Left lung (tissue), 10 donors: ENCODE results near the gene PRODH. TPM values are rescaled to one million over a fixed set of nuclear protein-coding genes. Genes with fewer than 3 reads are reported as not detected.
"Not testable (repeated sequence)": the region's sequence is repeated elsewhere in the genome, so short reads cannot be mapped to it uniquely, and the experiment has no call there.

Source experiments
- ATAC-seq: fragments of 200-7000 bp; cut with Tn5 transposase; one replicate; pipeline ENCODE4 v1.9.1; 2020; ENCODE audit warnings: moderate library complexity
- DNase-seq, 4 donors: peaks; one replicate each; pipeline ENCODE4 v3.0.0-alpha.2; 2013 to 2020
- H3K27ac ChIP-seq, 2 donors: fragments of 200-600 bp; sonication (generic) in 1 of 2; one replicate each; pipeline versions ENCODE4 v1.5.0 to v1.8.0; 2020 to 2021
- H3K27me3 ChIP-seq, 2 donors: fragments of 200-600 bp; sonication (generic) in 1 of 2; one replicate each; pipeline versions ENCODE4 v1.5.0 to v1.8.0; 2020 to 2021
- H3K36me3 ChIP-seq, 2 donors: fragments of 200-600 bp; sonication (generic) in 1 of 2; one replicate each; pipeline versions ENCODE4 v1.5.0 to v1.8.0; 2020 to 2021
- H3K4me1 ChIP-seq, 2 donors: fragments of 200-600 bp; one replicate each; pipeline ENCODE4 v1.8.0; 2021
- H3K4me3 ChIP-seq, 2 donors: fragments of 200-600 bp; sonication (generic) in 1 of 2; one replicate each; pipeline versions ENCODE4 v1.5.0 to v1.8.0; 2020 to 2021; ENCODE audit warnings: mild to moderate bottlenecking in 1 of 2
- H3K9me3 ChIP-seq, 2 donors: fragments of 200-600 bp; sonication (generic) in 1 of 2; one replicate each; pipeline versions ENCODE4 v1.5.0 to v1.8.0; 2020 to 2021
- intact Hi-C, 2 donors: fragments of 100-400 bp; cut with DNase I; formaldehyde crosslinking; loops; one replicate each; pipeline versions ENCODE4 v1.11.2 to v1.14.2; 2022
- polyA plus RNA-seq, 6 donors: library from polyadenylated mRNA; unstranded; fragments of 120-200 nt; gene quantifications; one replicate each; pipeline ENCODE4 v1.2.1, GENCODE V29; 2013; ENCODE audit not compliant: insufficient read length in 6 of 6
- total RNA-seq, 2 donors: library from RNA; stranded (reverse); fragmentation: NEBNext Ultra II Directional; extraction: Animal tissue kit (Norgen Biotek cat#: 25700); gene quantifications; one replicate each; pipeline ENCODE4 v1.2.1, GENCODE V29; 2021
- TF ChIP-seq, protein P1 (sequence below), 2 donors: fragments of 200-600 bp; sonication (generic) in 1 of 2; IDR thresholded peaks; one replicate each; pipeline versions ENCODE4 v1.5.0 to v1.8.0; 2021; ENCODE audit warnings: antibody characterized with exemption in 2 of 2
- donor health status: DM: no; HTN: yes; CAD: no.
- donor health status: DM: no; HTN: no; CAD: no.

The PRODH gene
- total and polyA plus RNA-seq, 8 donors = 17.2 to 77.9 (median 46.5) TPM

DNA sequence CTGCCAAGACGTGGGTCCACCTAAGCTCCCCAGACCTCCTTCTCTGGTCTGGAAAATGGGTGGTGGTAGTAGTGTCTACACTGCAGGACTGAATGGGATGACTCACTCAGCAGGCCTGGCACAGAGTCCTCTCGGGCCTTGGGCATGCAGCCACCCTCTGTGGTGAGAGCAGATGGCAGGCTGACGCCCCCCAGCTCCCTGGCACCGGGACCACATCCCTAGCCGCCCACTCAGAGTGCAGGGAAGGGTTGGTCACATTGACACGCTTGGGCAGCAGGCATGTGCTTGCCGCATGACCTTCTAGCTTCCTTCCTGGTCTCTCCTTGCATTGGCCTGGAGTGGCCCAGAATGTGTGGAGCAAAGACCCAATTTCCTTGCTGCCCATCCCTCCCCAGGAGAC lies 30.7 kb upstream of the PRODH start:
- Histone ChIP-seq H3K4me3 (no peak overlapping the region), H3K27ac (no peak overlapping the region), H3K4me1 (peaks cover 0 to 6% of the 10 kb centered on the region in 2 donors), H3K27me3 (peaks cover 10 to 49% of the 10 kb centered on the region in 2 donors), H3K9me3 (no peaks in the 10 kb centered on the region), H3K36me3 (no peaks in the 10 kb centered on the region)
- ATAC-seq (no peak), DNase-seq (peak in 2 of 4 donors; percentile 28 to 29)
- TF ChIP-seq, protein P1, sequence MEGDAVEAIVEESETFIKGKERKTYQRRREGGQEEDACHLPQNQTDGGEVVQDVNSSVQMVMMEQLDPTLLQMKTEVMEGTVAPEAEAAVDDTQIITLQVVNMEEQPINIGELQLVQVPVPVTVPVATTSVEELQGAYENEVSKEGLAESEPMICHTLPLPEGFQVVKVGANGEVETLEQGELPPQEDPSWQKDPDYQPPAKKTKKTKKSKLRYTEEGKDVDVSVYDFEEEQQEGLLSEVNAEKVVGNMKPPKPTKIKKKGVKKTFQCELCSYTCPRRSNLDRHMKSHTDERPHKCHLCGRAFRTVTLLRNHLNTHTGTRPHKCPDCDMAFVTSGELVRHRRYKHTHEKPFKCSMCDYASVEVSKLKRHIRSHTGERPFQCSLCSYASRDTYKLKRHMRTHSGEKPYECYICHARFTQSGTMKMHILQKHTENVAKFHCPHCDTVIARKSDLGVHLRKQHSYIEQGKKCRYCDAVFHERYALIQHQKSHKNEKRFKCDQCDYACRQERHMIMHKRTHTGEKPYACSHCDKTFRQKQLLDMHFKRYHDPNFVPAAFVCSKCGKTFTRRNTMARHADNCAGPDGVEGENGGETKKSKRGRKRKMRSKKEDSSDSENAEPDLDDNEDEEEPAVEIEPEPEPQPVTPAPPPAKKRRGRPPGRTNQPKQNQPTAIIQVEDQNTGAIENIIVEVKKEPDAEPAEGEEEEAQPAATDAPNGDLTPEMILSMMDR (IDR thresholded peaks at IDR 0.05) = no peak
- intact Hi-C loops = no loop called here

DNA sequence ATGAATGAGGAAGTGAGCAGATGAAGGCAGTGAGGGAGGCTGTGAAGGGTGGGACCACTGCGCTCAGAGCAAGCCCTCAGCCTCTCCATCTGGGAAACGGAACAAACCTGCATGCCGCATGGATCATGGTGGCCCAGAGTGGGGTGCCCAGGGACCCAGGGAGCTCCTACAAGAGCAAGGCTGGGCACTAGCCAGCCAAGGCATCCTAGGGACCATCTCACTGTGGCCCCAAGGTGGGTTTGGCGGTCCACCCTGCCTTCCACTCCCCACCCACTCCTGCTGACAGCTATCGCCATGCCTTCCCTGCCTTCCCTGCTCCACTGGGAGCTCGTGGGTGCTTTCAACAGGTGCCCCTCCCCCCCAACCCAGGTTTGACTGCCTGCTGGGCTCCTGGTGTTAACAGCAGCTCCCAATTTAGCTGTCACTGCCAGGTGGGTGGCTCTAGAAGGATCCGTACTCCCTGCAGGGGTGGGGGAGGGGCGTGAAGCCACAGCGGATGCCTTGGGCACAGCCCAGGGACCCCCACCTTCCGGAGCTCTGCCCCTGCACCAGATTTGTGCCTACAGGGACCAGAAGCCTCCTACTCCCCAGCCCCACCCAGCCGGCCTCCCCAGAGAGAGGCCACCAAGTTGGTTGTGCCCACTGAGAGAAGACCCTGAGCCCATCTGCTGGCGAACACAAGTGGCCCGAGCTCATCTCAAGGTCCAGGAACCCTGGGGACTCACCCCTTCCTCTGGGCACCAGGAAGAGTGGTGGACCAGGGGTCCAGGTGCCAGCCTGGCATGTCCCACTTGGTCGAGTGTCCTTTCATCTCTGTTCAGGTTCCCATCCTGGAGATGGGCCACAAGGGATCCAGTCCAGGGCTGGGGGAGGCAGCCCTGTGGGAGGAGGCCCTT lies 29.7 kb upstream of the PRODH start:
- DNase-seq (peak in 2 of 4 donors; percentile 17 to 68), ATAC-seq (no peak)
- Histone ChIP-seq H3K9me3 (no peaks in the 10 kb centered on the region), H3K4me1 (peaks cover 0 to 4% of the 10 kb centered on the region in 2 donors), H3K4me3 (no peak overlapping the region), H3K36me3 (no peaks in the 10 kb centered on the region), H3K27ac (no peak overlapping the region), H3K27me3 (peaks cover 7 to 39% of the 10 kb centered on the region in 2 donors)
- intact Hi-C loops = no loop called here
- TF ChIP-seq, protein P1 (IDR thresholded peaks at IDR 0.05) = no peak

DNA sequence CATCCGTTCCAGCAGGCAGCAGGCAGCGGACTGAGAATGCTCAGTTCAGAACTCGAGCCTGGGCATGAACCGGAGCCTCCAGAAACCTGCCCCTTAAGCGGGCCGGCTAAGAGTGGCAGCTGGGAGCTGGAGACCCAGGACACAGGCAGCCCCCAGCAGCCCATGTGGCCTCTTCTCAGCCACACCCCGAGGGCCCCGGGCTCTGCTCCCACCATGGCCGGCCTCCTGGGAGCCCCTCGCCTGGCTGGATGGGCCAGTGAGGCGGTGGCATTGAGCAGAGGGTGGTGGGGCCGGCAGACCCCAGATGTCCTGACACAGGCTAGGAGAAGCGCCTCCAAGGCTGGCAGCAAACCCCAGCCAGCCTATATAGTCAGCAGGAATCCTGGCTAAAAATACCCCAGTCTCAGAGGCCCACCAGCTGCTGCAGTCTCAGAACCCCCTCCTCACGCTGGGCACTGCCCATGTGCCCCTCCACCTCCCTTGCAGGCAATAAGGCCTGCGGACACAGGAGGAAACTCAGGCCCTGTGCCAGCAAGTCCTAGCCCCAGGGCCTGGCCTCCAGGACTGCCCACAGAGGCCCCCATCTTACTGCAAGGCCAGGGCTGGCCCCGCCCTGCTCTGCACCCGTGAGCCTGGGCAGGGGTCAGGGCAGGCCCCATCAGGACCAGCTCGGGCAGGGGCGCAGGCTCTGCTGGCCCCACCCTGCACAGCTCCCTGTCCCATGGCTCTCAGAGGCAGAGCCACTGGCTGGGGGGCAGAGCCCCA lies 28.6 kb upstream of the PRODH start:
- H3K27ac ChIP-seq, ATAC-seq, intact Hi-C loops: not testable (repeated sequence)

DNA sequence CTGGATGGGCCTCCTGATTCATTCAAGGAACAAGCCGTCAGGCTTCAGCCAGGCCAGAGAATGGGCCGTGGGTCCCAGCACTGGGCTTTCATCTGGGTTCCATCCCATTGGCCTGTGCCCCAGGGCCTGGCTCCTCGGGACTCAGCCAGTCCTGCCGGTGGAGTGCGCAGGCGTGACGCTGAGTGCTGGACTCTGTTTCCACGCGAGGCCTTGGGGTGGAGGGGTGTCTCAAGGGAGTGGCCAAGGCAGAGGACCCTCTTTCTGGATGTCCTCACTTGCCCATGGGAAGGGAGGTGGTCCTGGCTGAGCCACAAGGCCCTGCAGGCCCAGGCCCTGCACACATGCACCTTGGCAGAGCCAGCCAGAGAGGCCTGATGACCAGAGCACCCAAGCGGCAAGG lies 28.0 kb upstream of the PRODH start:
- peak in 2 of 4 donors; percentile 10 to 45 for DNase-seq
- intact Hi-C loops = not testable (repeated sequence)

More for the DNA sequence above, 28.6 kb upstream of the PRODH start:
- not testable (repeated sequence) for H3K4me3 ChIP-seq, H3K4me1 ChIP-seq, H3K9me3 ChIP-seq, H3K36me3 ChIP-seq
- peak in 2 of 4 donors; percentile 11 to 75 for DNase-seq
- peaks cover 0 to 28% of the 10 kb centered on the region in 2 donors for H3K27me3 ChIP-seq

DNA sequence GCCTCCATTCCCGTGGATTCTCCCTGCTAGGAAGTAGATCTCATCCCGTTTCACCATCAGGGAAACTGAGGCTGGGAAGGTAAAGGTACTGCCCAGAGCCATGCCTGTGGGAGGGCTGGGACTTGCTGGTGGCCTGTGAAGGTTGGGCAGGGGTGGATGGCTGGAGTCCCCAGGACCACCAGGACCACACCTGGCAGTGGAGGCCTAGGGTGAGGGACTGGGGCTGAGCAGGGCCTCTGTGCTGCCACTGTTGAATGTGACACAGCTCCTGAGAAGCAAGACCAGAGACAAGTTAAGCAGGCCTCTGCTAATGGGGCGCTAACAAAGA lies 26.2 kb upstream of the PRODH start:
- intact Hi-C loops = no loop called here
- DNase-seq = peak in 1 of 4 donors; percentile 10
- no peaks in the 10 kb centered on the region for H3K4me1 ChIP-seq
- H3K36me3 ChIP-seq = no peaks in the 10 kb centered on the region
- TF ChIP-seq, protein P1 (IDR thresholded peaks at IDR 0.05) = no peak
- H3K4me3 ChIP-seq = no peak overlapping the region
- no peak for ATAC-seq
- no peaks in the 10 kb centered on the region for H3K9me3 ChIP-seq
- H3K27ac ChIP-seq = no peak overlapping the region
- peaks cover 0 to 16% of the 10 kb centered on the region in 2 donors for H3K27me3 ChIP-seq

More for the DNA sequence above, 28.0 kb upstream of the PRODH start:
- not testable (repeated sequence) for H3K4me3 ChIP-seq, H3K36me3 ChIP-seq, H3K4me1 ChIP-seq, H3K9me3 ChIP-seq, H3K27ac ChIP-seq, ATAC-seq
- peaks cover 0 to 22% of the 10 kb centered on the region in 2 donors for H3K27me3 ChIP-seq

DNA sequence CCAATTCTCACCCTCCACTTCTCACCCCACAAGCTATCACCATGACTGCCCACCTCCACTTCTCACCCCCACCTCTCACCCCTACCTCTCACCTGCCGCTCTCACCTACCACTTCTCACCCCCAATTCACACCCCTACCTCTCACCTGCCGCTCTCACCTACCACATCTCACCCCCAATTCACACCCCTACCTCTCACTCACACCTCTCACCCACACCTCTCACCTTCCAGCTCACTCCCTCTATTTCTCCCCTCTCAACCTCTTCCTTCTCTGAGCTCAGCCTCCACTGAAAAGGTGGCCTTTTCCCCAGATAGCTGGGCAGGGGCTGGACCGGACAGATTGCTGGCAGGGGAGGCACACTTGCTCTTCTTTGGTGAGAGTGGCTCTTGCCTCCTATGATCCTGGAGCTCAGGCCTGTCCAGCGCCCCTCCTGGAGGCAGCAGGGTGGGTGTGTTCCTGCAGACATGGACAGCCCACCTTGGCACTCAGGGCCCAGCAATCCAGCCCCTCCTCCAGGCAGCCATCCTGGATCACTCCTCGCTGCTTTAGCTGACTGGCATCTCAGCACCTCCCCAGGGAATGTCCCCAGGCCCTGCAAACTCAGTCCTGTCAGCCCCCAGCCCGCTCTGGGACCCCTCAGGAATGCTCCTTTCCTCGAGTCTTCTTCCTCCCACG lies 25.7 kb upstream of the PRODH start:
- H3K36me3 ChIP-seq, intact Hi-C loops, H3K4me3 ChIP-seq, ATAC-seq, H3K9me3 ChIP-seq, H3K27ac ChIP-seq, H3K4me1 ChIP-seq: not testable (repeated sequence)
- peaks cover 0 to 16% of the 10 kb centered on the region in 2 donors for H3K27me3 ChIP-seq
- DNase-seq = peak in 1 of 4 donors; percentile 56

DNA sequence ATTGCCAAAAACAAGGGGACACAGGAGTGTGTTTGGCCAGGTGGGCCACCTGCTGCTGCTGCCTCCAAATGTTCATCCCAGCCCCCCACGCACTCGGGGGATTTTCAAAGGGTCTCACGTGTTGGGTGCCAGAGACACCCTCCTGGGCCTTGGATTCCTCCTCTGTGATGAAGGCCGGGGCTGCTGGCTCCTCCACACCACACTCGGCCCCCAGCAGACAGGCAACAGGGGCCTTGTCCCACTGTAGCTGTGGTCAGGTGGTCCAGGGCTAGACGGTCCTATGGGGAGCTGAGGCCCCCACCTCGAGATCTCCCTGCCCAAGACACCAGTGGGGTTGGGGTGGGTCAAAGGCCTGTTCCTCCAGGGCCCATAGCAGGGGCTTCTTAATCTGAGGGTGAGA lies 25.1 kb upstream of the PRODH start:
- intact Hi-C loops, H3K27ac ChIP-seq, H3K9me3 ChIP-seq, H3K36me3 ChIP-seq, ATAC-seq, H3K4me3 ChIP-seq, H3K4me1 ChIP-seq: not testable (repeated sequence)
- H3K27me3 ChIP-seq = peaks cover 0 to 16% of the 10 kb centered on the region in 2 donors
- peak in 2 of 4 donors; percentile 21 to 55 for DNase-seq

DNA sequence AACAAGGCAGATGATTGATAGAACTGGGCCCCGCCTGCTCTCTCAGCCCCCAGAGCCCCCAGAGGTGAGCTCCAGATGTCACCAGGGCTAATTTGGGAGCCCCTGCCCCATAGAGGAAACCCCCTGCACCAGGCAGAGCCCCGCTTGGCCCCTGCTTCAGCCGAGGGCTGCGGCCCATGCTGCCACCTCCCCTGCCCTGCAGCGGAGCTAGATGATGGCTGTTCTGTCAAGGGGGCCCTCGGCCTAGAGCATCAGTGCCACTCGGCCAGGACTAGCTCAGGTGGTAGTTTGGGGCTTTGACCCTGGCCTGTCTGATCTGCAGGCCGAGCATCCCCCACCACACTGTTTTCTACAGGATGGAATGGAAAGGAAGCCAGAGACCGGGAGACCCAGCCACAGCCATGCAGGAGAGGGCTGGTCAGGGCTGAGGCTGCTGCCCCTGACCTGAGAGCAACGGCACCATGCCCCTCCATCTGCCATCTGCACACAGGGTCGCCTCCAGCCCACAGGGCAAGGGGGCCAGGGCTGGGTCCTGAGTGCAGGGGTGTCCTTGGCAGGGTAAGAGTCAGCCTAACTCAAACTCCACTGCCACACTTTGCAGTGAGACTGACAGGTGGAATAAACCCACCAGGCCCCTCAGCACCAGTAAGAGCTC lies 24.2 kb upstream of the PRODH start:
- intact Hi-C loops, ATAC-seq, H3K4me1 ChIP-seq, H3K4me3 ChIP-seq, H3K27ac ChIP-seq, H3K36me3 ChIP-seq, H3K9me3 ChIP-seq: not testable (repeated sequence)
- DNase-seq = peak in 2 of 4 donors; percentile 20 to 41
- peaks cover 0 to 16% of the 10 kb centered on the region in 2 donors for H3K27me3 ChIP-seq

DNA sequence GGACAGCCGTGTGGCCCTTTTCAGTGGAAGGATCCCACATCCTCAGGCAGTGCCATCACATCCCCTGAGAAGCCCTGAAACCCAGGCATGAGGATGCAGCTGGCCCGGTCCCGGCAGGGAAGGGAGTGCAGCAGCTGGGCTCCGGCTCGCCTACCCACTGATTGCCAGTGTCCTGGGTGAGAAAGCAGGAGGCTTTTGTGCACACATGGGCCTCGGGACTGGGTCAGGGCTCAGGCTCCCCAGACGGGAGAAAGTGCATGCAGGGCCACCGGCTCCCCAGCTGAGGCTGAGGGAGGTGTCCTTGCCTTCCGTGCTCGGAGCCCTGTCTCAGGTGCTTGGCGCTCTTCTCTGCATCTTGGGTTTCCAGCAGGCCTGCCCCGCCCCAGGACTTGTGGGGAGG lies 23.6 kb upstream of the PRODH start:
- DNase-seq = peak in 2 of 4 donors; percentile 22 to 71
- H3K27ac ChIP-seq, H3K36me3 ChIP-seq, ATAC-seq, H3K9me3 ChIP-seq, H3K4me3 ChIP-seq, H3K4me1 ChIP-seq, intact Hi-C loops: not testable (repeated sequence)
- H3K27me3 ChIP-seq = peaks cover 0 to 16% of the 10 kb centered on the region in 2 donors
